RWPE1 (cell line): ENCODE results near the gene TFIP11.

Experiments used
- CTCF ChIA-PET: fragments of 350-600 bp; sonication (Branson Sonifier 250); formaldehyde crosslinking; extraction: SDS; loops from one replicate; lab custom pipeline; 2021; lab: Yijun Ruan, JAX
- POLR2A ChIA-PET: fragments of 400-600 bp; formaldehyde crosslinking; extraction: SDS; loops from one replicate; lab custom pipeline; 2020; ENCODE audit warnings: antibody characterized with exemption; ENCODE audit not compliant: low non-redundant PET; lab: Yijun Ruan, JAX
- DNase-seq: peaks from one replicate; pipeline ENCODE4 v3.0.0; 2012; ENCODE audit warnings: low spot score
- H3K27ac ChIP-seq: fragments of 450-650 bp; 2 replicates; pipeline ENCODE4 v1.5.1; 2017
- TF ChIP-seq, protein P1 (sequence below): fragments of 450-650 bp; conservative IDR thresholded peaks from 2 replicates; pipeline ENCODE4 v1.5.1; 2017; ENCODE audit warnings: low read depth, mild to moderate bottlenecking

TFIP11 gene

GRCh38 chr22:26554956-26555355 is 42.7 kb upstream of the TFIP11 start:
- TF ChIP-seq, protein P1, sequence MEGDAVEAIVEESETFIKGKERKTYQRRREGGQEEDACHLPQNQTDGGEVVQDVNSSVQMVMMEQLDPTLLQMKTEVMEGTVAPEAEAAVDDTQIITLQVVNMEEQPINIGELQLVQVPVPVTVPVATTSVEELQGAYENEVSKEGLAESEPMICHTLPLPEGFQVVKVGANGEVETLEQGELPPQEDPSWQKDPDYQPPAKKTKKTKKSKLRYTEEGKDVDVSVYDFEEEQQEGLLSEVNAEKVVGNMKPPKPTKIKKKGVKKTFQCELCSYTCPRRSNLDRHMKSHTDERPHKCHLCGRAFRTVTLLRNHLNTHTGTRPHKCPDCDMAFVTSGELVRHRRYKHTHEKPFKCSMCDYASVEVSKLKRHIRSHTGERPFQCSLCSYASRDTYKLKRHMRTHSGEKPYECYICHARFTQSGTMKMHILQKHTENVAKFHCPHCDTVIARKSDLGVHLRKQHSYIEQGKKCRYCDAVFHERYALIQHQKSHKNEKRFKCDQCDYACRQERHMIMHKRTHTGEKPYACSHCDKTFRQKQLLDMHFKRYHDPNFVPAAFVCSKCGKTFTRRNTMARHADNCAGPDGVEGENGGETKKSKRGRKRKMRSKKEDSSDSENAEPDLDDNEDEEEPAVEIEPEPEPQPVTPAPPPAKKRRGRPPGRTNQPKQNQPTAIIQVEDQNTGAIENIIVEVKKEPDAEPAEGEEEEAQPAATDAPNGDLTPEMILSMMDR: no peak
- ChIA-PET CTCF (no interaction called here), POLR2A (no interaction called here)
- H3K27ac ChIP-seq: peak overlapping the region; percentile 26
- no peak for DNase-seq

GRCh38 chr22:26553056-26553752 is 40.9 kb upstream of the TFIP11 start:
- TF ChIP-seq, protein P1: no peak
- POLR2A ChIA-PET: no interaction called here
- CTCF ChIA-PET: no interaction called here
- H3K27ac ChIP-seq: peak overlapping the region; percentile 72
- DNase-seq: peak; percentile 56

DNA sequence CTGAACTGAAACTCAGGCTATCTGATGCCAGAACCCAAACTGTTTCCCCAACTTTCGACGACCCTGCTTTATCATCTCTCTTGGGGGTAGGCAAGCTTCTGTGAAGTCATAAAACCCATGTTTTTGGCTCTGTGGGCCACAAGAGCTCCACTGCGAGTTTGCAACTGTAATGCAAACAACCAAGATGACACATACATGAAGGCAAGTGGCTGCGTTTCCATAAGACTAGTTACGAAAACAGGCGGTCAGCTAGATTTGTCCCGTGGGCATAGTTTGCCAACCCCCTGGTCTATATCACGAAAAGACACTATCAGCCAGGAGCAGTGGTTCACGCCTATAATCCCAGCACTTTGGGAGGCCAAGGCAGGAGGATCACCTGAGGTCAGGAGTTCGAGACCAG is 40.2 kb upstream of the TFIP11 start:
- ChIA-PET CTCF (no interaction called here), POLR2A (no interaction called here)
- H3K27ac ChIP-seq: peak overlapping the region; percentile 72
- no peak for DNase-seq
- TF ChIP-seq, protein P1: no peak

- CTCF ChIA-PET: no interaction called here
- no peak for DNase-seq
- POLR2A ChIA-PET: no interaction called here
- no peak overlapping the region for H3K27ac ChIP-seq
- TF ChIP-seq, protein P1: no peak
Measured at GRCh38 chr22:26551568-26551967, 39.3 kb upstream of the TFIP11 start.

DNA sequence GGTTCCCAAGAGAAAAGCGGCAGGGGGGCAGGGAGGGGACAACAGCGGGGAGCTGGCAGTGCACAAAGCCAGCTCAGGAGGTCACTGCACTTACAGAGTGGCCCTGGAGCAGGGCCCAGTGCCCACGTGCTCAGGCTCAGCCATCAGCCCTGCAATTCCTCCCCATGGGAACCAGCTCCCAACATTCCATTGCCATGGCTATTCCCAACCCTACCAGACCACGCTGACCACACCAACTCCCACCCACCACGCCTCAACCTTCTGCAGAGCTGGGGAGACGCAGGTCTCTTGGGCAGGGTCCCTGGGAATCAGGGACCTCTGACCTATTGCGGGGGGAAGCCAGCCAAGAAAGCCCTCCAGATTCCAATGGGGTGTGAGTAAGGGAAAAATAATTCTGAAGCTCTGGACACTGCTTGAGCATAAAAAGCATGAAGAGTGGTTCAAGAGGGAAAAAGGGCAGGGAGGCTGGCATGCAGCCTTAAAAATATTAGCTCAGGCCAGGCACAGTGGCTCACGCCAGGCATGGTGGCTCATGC is 38.3 kb upstream of the TFIP11 start:
- CTCF ChIA-PET: interaction anchor here (0.5 kb wide), 1 partner anchor 73 kb away, joined by 6 read pairs; no protein-coding TSS in a partner anchor
- no peak for DNase-seq
- peak overlapping the region; percentile 49 for H3K27ac ChIP-seq
- POLR2A ChIA-PET: no interaction called here
- TF ChIP-seq, protein P1: no peak

GRCh38 chr22:26549902-26550497 is 37.7 kb upstream of the TFIP11 start:
- peak overlapping the region; percentile 86 for H3K27ac ChIP-seq

More at GRCh38 chr22:26549902-26550497, 37.7 kb upstream of the TFIP11 start:
- no peak for DNase-seq
- CTCF ChIA-PET: no interaction called here
- POLR2A ChIA-PET: no interaction called here
- TF ChIP-seq, protein P1: no peak
